CD4-positive, CD25-positive, alpha-beta regulatory T cell (primary cell): ENCODE data around the gene WEE1. TPM values are rescaled to one million over a fixed set of nuclear protein-coding genes. Genes with fewer than 3 reads are reported as not detected.

Source experiments
- ATAC-seq, 2 donors: fragments of 150-1000 bp; cut with Tn5 transposase; one replicate each; pipeline ENCODE4 v1.10.0; 2021; ENCODE audit warnings: low read depth in 2 of 2, moderate number of reproducible peaks in 2 of 2, moderate library complexity in 1 of 2
- DNase-seq, 3 donors: peaks; one replicate each; pipeline versions ENCODE4 v3.0.0 to v3.0.0-alpha.2; 2012 to 2022; ENCODE audit warnings: mixed read lengths in 1 of 3
- H3K27ac ChIP-seq: one replicate; pipeline ENCODE4 v1.7.0; 2013; ENCODE audit warnings: mild to moderate bottlenecking, low read length; ENCODE audit not compliant: insufficient read depth, poor library complexity, severe bottlenecking
- H3K27me3 ChIP-seq: one replicate; pipeline ENCODE4 v1.7.0; 2013; ENCODE audit warnings: low read length; ENCODE audit not compliant: control insufficient read depth, insufficient read depth
- H3K36me3 ChIP-seq: one replicate; pipeline ENCODE4 v1.7.0; 2013; ENCODE audit warnings: mild to moderate bottlenecking, low read length, moderate library complexity; ENCODE audit not compliant: control insufficient read depth, insufficient read depth
- H3K4me1 ChIP-seq: 2 replicates; pipeline ENCODE4 v1.7.0; 2013; ENCODE audit warnings: mild to moderate bottlenecking, low read length; ENCODE audit not compliant: insufficient read depth, control insufficient read depth, poor library complexity, severe bottlenecking
- H3K4me3 ChIP-seq: one replicate; pipeline ENCODE4 v1.7.0; 2013; ENCODE audit warnings: low read depth, mild to moderate bottlenecking, low read length, moderate library complexity
- H3K9me3 ChIP-seq, 2 experiments: 1 replicate in 1 of 2; 2 replicates in 1 of 2; pipeline ENCODE4 v1.7.0; 2013; ENCODE audit warnings: low read length in 2 of 2, mild to moderate bottlenecking in 1 of 2, moderate library complexity in 1 of 2; ENCODE audit not compliant: control insufficient read depth in 2 of 2
- H3K27ac Mint-ChIP-seq, 3 donors: one replicate each; pipeline ENCODE4 v1.8.0; 2020 to 2022; ENCODE audit warnings: mild to moderate bottlenecking in 3 of 3, mixed read lengths in 3 of 3, moderate library complexity in 2 of 3
- H3K27me3 Mint-ChIP-seq: one replicate; pipeline ENCODE4 v1.8.0; 2022; ENCODE audit warnings: mild to moderate bottlenecking, mixed read lengths
- H3K36me3 Mint-ChIP-seq: one replicate; pipeline ENCODE4 v1.8.0; 2020; ENCODE audit warnings: mixed read lengths
- H3K4me1 Mint-ChIP-seq, 4 donors: one replicate each; pipeline ENCODE4 v1.8.0; 2020 to 2022; ENCODE audit warnings: mixed read lengths in 4 of 4, mild to moderate bottlenecking in 1 of 4
- H3K4me3 Mint-ChIP-seq, 4 donors: one replicate each; pipeline ENCODE4 v1.8.0; 2020 to 2022; ENCODE audit warnings: mild to moderate bottlenecking in 4 of 4, mixed read lengths in 4 of 4, moderate library complexity in 3 of 4
- H3K9me3 Mint-ChIP-seq, 7 donors: one replicate each; pipeline ENCODE4 v1.8.0; 2020 to 2022; ENCODE audit warnings: mixed read lengths in 7 of 7, mild to moderate bottlenecking in 3 of 7, moderate library complexity in 2 of 7
- polyA plus RNA-seq, 4 donors: library from polyadenylated mRNA; unstranded; fragments of 300-500 nt; fragmentation: Illumina TruSeq; gene quantifications; one replicate each; pipeline ENCODE4 v1.2.3, GENCODE V29; 2021
- total RNA-seq: library from RNA; stranded (reverse); gene quantifications from one replicate; pipeline ENCODE4 v1.2.3, GENCODE V29; 2022

Gene WEE1
- total and polyA plus RNA-seq, 5 donors from 2014 or later, result 11.5 to 41.1 (median 21.9) TPM

DNA sequence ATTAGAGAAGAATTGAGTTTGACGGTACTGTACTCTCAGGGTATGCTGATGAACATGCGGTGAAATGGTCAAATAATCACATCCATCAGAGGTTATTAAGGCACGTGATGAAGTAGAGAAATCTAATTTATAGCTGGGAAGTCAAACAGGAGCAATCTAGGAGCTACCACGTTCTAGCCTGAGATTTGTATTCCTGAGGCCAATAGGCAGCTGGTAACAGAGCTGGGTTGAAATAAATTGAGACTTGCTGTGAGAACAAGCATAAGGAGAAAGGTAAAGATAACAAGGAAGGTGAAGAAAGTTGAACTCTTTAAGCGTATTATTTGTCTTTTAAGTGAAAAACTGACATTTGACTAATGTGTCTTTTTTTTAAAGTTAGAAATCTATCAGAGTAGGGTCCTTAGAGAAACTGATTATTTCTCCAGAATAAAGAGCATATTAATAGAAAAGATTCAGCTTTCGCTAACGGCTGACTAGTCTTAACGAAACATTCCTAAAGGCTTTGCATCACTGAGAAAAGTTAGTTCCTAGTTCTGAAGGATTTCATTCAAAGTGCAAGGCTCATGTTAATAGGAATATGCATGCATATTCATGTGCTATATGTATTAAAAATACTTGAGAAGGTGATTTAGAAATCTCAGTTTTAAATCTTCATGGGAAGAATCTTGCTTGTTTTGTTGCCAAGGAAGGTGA, 5.2 kb upstream of the WEE1 start:
- no peak for DNase-seq
- Mint-ChIP-seq H3K4me3 (peak overlapping the region in 2 of 4 donors; percentile 43 to 81), H3K4me1 (peaks cover 15 to 42% (median 27%) of the 10 kb centered on the region in 4 donors), H3K27me3 (no peaks in the 10 kb centered on the region), H3K36me3 (no peaks in the 10 kb centered on the region), H3K27ac (peak overlapping the region in 1 of 3 donors; percentile 90), H3K9me3 (peaks cover 0 to 1% (median 0%) of the 10 kb centered on the region in 7 donors)
- Histone ChIP-seq H3K27me3 (no peaks in the 10 kb centered on the region), H3K9me3 (no peaks in the 10 kb centered on the region), H3K4me3 (no peak overlapping the region), H3K27ac (peak overlapping the region; percentile 60), H3K36me3 (no peaks in the 10 kb centered on the region), H3K4me1 (peaks cover 21% of the 10 kb centered on the region)
- ATAC-seq, result no peak

DNA sequence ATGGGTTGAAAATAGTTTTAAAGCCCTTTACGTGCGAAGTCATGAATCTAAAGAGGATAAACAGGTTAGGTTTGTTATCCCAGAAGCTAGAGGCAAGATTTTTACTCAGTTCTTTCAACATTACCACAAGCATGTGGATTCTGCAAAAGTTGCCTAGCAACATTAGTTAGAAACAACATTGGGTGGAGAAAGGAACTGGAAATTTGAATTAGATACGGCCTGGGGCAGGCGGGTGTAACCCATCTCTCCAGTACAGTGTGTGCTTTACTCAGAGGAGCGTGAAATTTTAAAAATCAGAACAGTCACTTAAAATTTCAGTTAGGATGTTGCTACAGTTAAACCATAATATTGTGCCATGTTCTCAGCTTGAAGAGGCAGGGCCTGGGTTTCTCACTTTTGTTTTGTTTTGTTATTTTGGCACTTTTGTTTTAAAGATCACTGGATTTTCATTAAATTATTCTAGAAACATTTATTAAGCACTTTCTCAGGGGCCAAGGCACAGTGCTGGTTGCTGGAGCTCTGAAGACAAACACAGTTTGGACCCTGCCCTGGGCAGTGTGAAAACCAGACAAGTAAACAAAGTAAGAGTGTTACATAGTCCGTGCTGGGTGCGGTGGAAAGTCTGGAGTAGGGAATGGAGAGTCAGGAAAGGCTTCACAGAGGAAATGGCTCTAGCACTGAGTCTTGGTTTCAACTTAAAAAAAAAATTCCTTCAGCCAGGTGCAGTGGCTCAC, 4.4 kb upstream of the WEE1 start:
- H3K9me3 ChIP-seq, result no peaks in the 10 kb centered on the region
- no peaks in the 10 kb centered on the region for H3K36me3 Mint-ChIP-seq
- H3K9me3 Mint-ChIP-seq, result peaks cover 0 to 1% (median 0%) of the 10 kb centered on the region in 7 donors
- H3K4me1 Mint-ChIP-seq, result peaks cover 15 to 42% (median 27%) of the 10 kb centered on the region in 4 donors
- ATAC-seq (no peak), DNase-seq (peak in 2 of 3 donors; percentile 12 to 17)
- H3K27me3 Mint-ChIP-seq, result no peaks in the 10 kb centered on the region
- H3K36me3 ChIP-seq, result no peaks in the 10 kb centered on the region
- H3K4me3 Mint-ChIP-seq, result peak overlapping the region in 3 of 4 donors; percentile 43 to 81 (median 44)
- H3K27me3 ChIP-seq, result no peaks in the 10 kb centered on the region
- peaks cover 21% of the 10 kb centered on the region for H3K4me1 ChIP-seq
- H3K4me3 ChIP-seq, result no peak overlapping the region
- H3K27ac ChIP-seq, result peak overlapping the region; percentile 60
- peak overlapping the region; percentile 6 to 90 (median 67) for H3K27ac Mint-ChIP-seq

DNA sequence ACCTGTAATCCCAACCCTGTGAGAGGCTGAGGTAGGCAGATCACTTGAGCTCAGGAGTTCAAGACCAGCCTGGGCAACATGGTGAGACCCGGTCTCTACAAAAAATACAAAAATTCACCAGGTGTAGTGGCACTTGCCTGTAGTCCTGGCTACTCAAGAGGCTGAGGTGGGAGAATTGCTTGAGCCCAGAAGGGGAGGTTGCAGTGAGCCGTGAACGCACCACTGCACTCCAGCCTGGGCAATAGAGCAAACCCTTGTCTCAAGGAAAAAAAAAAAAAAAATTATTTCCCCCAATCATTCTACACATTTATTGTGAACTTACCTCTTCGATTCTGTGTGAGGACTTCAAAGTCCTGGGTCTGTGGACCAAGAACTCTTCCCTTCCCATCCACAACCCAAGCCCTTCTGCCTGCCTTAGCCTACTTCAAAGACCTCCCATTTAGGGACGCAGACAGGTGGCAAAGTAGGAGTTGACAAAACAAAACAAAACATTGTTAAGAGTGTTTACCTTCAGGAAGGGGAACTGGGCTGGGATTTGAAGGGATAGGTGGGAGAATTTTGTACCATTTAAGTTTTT, 3.8 kb upstream of the WEE1 start:
- H3K27ac ChIP-seq, result no peak overlapping the region
- Mint-ChIP-seq H3K36me3 (peaks cover 1% of the 10 kb centered on the region), H3K4me1 (peaks cover 15 to 42% (median 28%) of the 10 kb centered on the region in 4 donors), H3K4me3 (peak overlapping the region in 2 of 4 donors; percentile 2 to 43), H3K27ac (peak overlapping the region; percentile 6 to 90 (median 67)), H3K9me3 (peaks cover 0 to 1% (median 0%) of the 10 kb centered on the region in 7 donors), H3K27me3 (no peaks in the 10 kb centered on the region)
- no peaks in the 10 kb centered on the region for H3K36me3 ChIP-seq
- no peaks in the 10 kb centered on the region for H3K27me3 ChIP-seq
- H3K4me3 ChIP-seq, result no peak overlapping the region
- H3K9me3 ChIP-seq, result no peaks in the 10 kb centered on the region
- ATAC-seq, result no peak
- no peak for DNase-seq
- H3K4me1 ChIP-seq, result peaks cover 24% of the 10 kb centered on the region

DNA sequence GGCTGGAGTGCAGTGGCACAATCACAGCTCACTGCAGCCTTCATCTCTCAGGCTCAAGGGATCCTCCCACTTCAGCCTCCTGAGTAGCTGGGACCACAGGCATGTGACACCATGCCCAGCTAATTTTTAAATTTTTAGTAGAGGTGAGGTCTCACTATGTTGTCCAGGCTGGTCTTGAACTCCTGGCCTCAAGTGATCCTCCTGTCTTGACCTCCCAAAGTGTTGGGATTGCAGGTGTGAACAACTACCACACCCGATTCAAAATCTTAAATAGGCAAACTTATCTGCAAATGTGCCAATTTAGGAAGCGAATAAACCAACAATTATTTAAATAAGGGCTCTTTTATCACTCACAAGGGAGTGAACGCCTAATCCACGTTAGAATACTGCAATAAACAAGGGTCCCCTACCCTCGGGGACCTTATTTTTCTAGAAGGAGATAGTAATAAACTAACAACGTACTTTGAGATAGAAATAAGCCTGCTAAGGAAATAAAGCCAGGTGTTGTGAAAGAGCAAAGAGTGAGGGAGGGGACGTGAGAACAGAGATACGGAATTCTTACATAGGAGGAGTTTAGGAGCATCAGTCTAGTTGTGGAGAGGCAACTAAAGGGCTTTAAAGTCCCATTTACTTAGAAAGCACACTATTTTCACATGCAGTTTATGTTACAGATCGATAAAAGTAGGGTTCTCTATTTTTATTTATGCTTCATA, 3.0 kb upstream of the WEE1 start:
- ATAC-seq (no peak), DNase-seq (no peak)
- Mint-ChIP-seq H3K4me3 (peak overlapping the region in 3 of 4 donors; percentile 51 to 92 (median 71)), H3K4me1 (peaks cover 20 to 49% (median 32%) of the 10 kb centered on the region in 4 donors), H3K9me3 (peaks cover 0 to 1% (median 0%) of the 10 kb centered on the region in 7 donors), H3K36me3 (peaks cover 5% of the 10 kb centered on the region), H3K27me3 (no peaks in the 10 kb centered on the region), H3K27ac (peak overlapping the region in 1 of 3 donors; percentile 83)
- H3K27ac ChIP-seq, result no peak overlapping the region
- no peak overlapping the region for H3K4me3 ChIP-seq
- H3K27me3 ChIP-seq, result no peaks in the 10 kb centered on the region
- peaks cover 32% of the 10 kb centered on the region for H3K4me1 ChIP-seq
- no peaks in the 10 kb centered on the region for H3K36me3 ChIP-seq
- no peaks in the 10 kb centered on the region for H3K9me3 ChIP-seq

DNA sequence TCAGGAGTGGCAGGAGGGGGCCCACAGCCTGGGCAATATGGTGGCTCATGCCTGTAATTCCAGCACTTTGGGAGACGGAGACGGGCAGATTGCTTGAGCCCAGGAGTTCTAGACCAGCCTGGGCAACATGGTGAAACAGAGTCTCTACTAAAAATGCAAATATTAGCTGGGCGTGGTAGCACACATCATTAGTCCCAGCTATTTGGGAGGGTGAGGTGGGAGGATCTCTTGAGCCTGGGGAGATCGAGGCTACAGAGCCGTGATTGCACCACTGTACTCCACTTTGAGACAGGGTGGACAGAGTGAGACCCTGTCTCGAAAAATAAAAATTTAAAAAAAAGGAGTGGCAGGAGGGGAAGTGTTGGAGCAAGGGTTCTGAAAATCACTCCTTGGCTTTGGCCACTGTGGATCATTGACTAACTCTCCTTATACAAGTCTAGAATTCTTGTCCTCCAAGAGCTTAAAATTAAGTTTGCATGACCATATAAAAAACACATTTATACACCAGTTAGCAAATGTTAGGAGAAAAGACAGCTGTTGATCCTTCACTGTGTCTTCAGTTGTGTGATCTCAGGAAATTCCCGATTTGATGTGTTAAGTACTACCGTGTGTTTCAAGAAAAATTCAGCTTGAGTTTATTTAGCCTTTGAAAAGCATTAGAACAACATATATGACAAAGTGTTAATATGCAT, 2.3 kb upstream of the WEE1 start:
- no peaks in the 10 kb centered on the region for H3K36me3 ChIP-seq
- Mint-ChIP-seq H3K4me3 (peak overlapping the region in 3 of 4 donors; percentile 71 to 92 (median 87)), H3K4me1 (peaks cover 18 to 49% (median 30%) of the 10 kb centered on the region in 4 donors), H3K36me3 (peaks cover 5% of the 10 kb centered on the region), H3K9me3 (peaks cover 0 to 1% (median 0%) of the 10 kb centered on the region in 7 donors), H3K27ac (peak overlapping the region in 1 of 3 donors; percentile 69), H3K27me3 (no peaks in the 10 kb centered on the region)
- peaks cover 31% of the 10 kb centered on the region for H3K4me1 ChIP-seq
- no peak overlapping the region for H3K4me3 ChIP-seq
- DNase-seq, result no peak
- ATAC-seq, result no peak
- H3K9me3 ChIP-seq, result no peaks in the 10 kb centered on the region
- no peak overlapping the region for H3K27ac ChIP-seq
- no peaks in the 10 kb centered on the region for H3K27me3 ChIP-seq

DNA sequence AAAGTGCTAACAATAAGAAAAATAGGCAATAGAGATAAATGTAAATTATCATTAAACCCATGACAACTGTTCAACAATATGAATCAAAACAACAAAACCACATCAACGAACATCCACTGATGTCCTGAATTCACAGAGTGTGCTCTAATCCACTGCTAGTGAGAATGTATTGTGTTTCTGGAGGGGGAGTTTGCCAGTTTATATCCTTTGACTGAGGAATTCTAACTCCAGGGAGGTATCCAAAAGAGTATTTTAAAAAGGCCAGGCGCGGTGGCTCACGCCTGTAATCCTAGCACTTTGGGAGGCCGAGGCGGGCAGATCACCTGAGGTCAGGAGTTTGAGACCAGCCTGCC, 1.7 kb upstream of the WEE1 start:
- H3K27ac ChIP-seq, result no peak overlapping the region
- peaks cover 5% of the 10 kb centered on the region for H3K36me3 Mint-ChIP-seq
- H3K4me3 Mint-ChIP-seq, result peak overlapping the region; percentile 87 to 96 (median 90)
- no peaks in the 10 kb centered on the region for H3K27me3 Mint-ChIP-seq
- ATAC-seq, result no peak
- H3K27ac Mint-ChIP-seq, result peak overlapping the region in 1 of 3 donors; percentile 69
- DNase-seq, result no peak
- peaks cover 0 to 1% (median 0%) of the 10 kb centered on the region in 7 donors for H3K9me3 Mint-ChIP-seq
- no peaks in the 10 kb centered on the region for H3K36me3 ChIP-seq
- H3K27me3 ChIP-seq, result no peaks in the 10 kb centered on the region
- H3K9me3 ChIP-seq, result no peaks in the 10 kb centered on the region
- peaks cover 28% of the 10 kb centered on the region for H3K4me1 ChIP-seq
- H3K4me1 Mint-ChIP-seq, result peaks cover 21 to 49% (median 32%) of the 10 kb centered on the region in 4 donors
- H3K4me3 ChIP-seq, result no peak overlapping the region
